ENCODE measurements around the gene RGSL1.

The RGSL1 gene

GRCh38 chr1:182587666-182588499 is 137.9 kb downstream of the RGSL1 start:
- FAIRE-seq (no peak), DNase-seq (ENCODE audit: low spot score) (no peak)

- FAIRE-seq (no peak), DNase-seq (ENCODE audit: low spot score) (peak; percentile 73)
These were observed 138.8 kb downstream of the RGSL1 start, which contains the start of gene RNASEL for GRCh38 chr1:182588500-182589396. RNASEL (minus strand) TSS chr1:182589256; CDS start chr1:182586806, 2,450 bp downstream.

- no peak for DNase-seq (ENCODE audit: low spot score)
- no peak for FAIRE-seq
These were observed 139.6 kb downstream of the RGSL1 start for GRCh38 chr1:182589520-182589919.

- FAIRE-seq (no peak), DNase-seq (ENCODE audit: low spot score) (no peak)
These were observed 140.0 kb downstream of the RGSL1 start for GRCh38 chr1:182589931-182590330.

- no peak for FAIRE-seq
- peak; percentile 73 for DNase-seq (ENCODE audit: low spot score)
These were observed 145.8 kb downstream of the RGSL1 start for GRCh38 chr1:182595641-182596240.

GRCh38 chr1:182596934-182597333 is 147.0 kb downstream of the RGSL1 start:
- no peak for DNase-seq (ENCODE audit: low spot score)
- FAIRE-seq: no peak

- DNase-seq (ENCODE audit: low spot score): no peak
- FAIRE-seq: no peak
These were observed 148.3 kb downstream of the RGSL1 start for GRCh38 chr1:182598296-182598695.

- DNase-seq (ENCODE audit: low spot score) (no peak), FAIRE-seq (no peak)
These were observed 149.4 kb downstream of the RGSL1 start for GRCh38 chr1:182599339-182599738.

- no peak for FAIRE-seq
- DNase-seq (ENCODE audit: low spot score): no peak
These were observed 150.2 kb downstream of the RGSL1 start for GRCh38 chr1:182600036-182600713.

- DNase-seq (ENCODE audit: low spot score) (no peak), FAIRE-seq (no peak)
These were observed 150.9 kb downstream of the RGSL1 start for GRCh38 chr1:182600745-182601415.

- DNase-seq (ENCODE audit: low spot score): peak; percentile 75
- no peak for FAIRE-seq
These were observed 151.5 kb downstream of the RGSL1 start for GRCh38 chr1:182601416-182601786.

- FAIRE-seq (no peak), DNase-seq (ENCODE audit: low spot score) (no peak)
These were observed 152.0 kb downstream of the RGSL1 start for GRCh38 chr1:182601913-182602312.

GRCh38 chr1:182602935-182603645 is 153.1 kb downstream of the RGSL1 start:
- DNase-seq (ENCODE audit: low spot score) (no peak), FAIRE-seq (no peak)

- FAIRE-seq: no peak
These were observed 153.8 kb downstream of the RGSL1 start for GRCh38 chr1:182603646-182604174.

GRCh38 chr1:182604175-182605164 is 154.5 kb downstream of the RGSL1 start, which contains the start of gene RGS16:
RGS16 (minus strand) TSS chr1:182604389; CDS start chr1:182604259, 130 bp downstream.
- FAIRE-seq: peak; percentile 61
- DNase-seq (ENCODE audit: low spot score): peak; percentile 96

More at GRCh38 chr1:182603646-182604174, 153.8 kb downstream of the RGSL1 start:
- DNase-seq (ENCODE audit: low spot score): no peak

GRCh38 chr1:182607566-182607965 is 157.6 kb downstream of the RGSL1 start:
- no peak for FAIRE-seq

GRCh38 chr1:182608236-182608635 is 158.3 kb downstream of the RGSL1 start:
- DNase-seq (ENCODE audit: low spot score) (no peak), FAIRE-seq (no peak)

More at GRCh38 chr1:182607566-182607965, 157.6 kb downstream of the RGSL1 start:
- no peak for DNase-seq (ENCODE audit: low spot score)
